Dermis blood vessel endothelial cell (primary cell): ENCODE data around the gene SLC30A10. TPM values are rescaled to one million over a fixed set of nuclear protein-coding genes. Genes with fewer than 3 reads are reported as not detected.
"Not testable (repeated sequence)": the region's sequence is repeated elsewhere in the genome, so short reads cannot be mapped to it uniquely, and the experiment has no call there.

Experiments
- DNase-seq: peaks from one replicate; pipeline ENCODE4 v3.0.0; 2010
- total RNA-seq: library from RNA; depleted of rRNA; stranded (reverse); fragments of >200 nt; gene quantifications from 2 replicates; pipeline ENCODE4 v1.2.3, GENCODE V29; 2014

Gene SLC30A10
- total RNA-seq, 1 donor from 2014 or later: not detected

GRCh38 chr1:219927298-219927955 lies 930 bp downstream of the SLC30A10 start:
- DNase-seq: no peak

DNA sequence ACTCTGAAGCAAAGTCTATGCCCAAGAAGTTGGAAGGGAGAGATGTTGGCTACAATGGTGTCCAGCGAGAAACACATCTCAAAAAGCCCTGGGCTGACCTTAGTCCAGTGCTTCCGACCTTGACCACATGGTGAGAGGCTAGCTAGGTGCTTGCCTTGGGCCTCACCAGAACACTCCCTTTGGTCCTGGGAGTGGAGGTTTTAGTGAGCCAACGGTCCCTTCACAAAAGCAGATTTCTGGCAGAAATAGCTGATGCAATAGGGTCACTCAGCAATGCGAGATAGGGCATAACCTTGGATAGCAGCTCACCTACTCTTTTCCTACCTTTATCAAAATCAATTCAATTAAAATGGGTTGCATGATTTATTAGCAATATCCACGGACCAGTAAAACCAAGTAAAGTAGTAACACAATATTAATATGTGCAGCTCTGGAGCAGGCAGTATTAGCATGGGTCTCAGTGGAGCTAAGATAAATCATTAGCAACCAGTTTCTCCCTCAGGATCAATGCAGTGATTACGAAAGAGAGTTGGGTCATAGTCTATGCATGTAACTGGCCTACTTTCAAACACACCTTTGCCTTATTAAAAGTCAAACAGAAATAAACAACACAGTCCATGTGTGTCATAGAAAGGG lies 1.9 kb downstream of the SLC30A10 start:
- no peak for DNase-seq

- DNase-seq: no peak
Observed at GRCh38 chr1:219924342-219924741, 4.0 kb downstream of the SLC30A10 start.

- DNase-seq: no peak
Observed at GRCh38 chr1:219917851-219918466, 10.4 kb downstream of the SLC30A10 start.

- DNase-seq: no peak
Observed at GRCh38 chr1:219917281-219917680, 11.1 kb downstream of the SLC30A10 start.

GRCh38 chr1:219916257-219916656 lies 12.1 kb downstream of the SLC30A10 start:
- DNase-seq: no peak

GRCh38 chr1:219913005-219913770 lies 15.2 kb downstream of the SLC30A10 start:
- DNase-seq: no peak

- no peak for DNase-seq
Observed at GRCh38 chr1:219910716-219911115, 17.6 kb downstream of the SLC30A10 start.

DNA sequence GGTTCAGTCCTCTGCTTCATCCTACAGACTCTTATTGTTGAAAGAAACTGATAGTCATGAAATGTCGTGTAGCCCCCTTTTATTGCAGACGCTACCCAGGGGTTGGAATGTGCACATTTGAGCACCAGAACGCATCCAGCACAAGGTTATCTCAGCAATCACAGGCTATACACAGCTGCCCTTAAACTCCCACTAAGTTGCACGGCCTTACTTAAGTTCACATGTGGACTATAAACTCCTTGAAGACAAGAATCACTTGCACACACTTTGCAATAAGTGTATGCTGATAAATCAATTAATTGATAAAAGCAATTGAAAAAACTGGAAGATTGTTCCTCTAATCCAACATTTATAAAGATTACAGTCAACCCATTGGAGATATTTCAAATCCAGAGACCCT lies 18.9 kb downstream of the SLC30A10 start:
- no peak for DNase-seq

GRCh38 chr1:219908170-219908569 lies 20.2 kb downstream of the SLC30A10 start:
- DNase-seq: no peak

DNA sequence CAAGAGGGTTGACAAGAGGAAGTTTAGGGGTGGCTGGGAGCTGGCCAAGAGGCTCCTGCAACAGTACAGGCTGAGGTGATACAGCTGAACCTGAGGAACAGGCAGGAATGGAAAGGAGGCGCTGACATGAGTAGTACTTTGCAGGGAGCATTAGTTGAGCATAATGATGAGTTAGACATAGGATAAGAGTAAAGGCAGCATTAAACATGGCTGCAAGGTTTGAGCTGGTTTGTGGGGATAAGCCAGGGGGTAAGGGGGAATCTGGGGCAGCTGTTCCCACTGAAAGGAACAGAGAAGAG lies 20.6 kb downstream of the SLC30A10 start:
- no peak for DNase-seq

- no peak for DNase-seq
Observed at GRCh38 chr1:219906924-219907771, 21.2 kb downstream of the SLC30A10 start.

DNA sequence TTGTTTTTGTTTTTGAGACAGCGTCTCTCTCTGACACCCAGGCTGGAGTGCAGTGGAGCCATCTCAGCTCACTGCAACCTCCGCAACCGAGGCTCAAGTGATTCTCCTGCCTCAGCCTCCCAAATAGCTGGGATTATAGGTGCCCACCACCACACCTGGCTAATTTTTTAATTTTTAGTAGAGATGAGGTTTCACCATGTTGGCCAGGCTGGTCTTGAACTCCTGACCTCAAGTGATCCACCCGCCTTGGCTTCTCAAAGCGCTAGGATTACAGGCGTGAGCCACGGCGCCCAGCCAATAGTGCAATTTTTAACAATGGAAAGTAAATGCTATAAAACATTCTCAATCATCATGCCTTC lies 21.8 kb downstream of the SLC30A10 start:
- DNase-seq: not testable (repeated sequence)

- DNase-seq: no peak
Observed at GRCh38 chr1:219905524-219905923, 22.8 kb downstream of the SLC30A10 start.

DNA sequence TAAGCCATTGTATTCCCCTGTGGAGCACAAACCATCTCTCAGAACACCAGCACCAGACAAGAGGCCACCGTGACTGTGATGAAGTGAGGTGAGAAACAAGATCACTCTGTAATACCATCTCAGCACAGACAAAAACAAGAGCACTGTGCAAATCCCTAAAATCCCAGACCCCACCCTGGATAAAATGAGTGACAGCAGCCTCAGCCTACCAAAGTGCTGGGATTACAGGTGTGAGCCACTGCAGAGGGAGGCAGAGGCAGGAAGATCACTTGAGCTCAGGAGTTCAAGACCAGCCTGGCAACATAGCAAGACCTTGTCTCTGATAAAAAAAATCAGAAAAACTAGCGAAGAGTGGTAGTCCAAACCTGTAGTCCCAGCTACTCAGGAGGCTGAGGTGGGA lies 23.4 kb downstream of the SLC30A10 start:
- no peak for DNase-seq

- DNase-seq: no peak
Observed at GRCh38 chr1:219903353-219903871, 24.9 kb downstream of the SLC30A10 start.

GRCh38 chr1:219902951-219903350 lies 25.4 kb downstream of the SLC30A10 start:
- no peak for DNase-seq

GRCh38 chr1:219900882-219901281 lies 27.5 kb downstream of the SLC30A10 start:
- no peak for DNase-seq

GRCh38 chr1:219900201-219900600 lies 28.2 kb downstream of the SLC30A10 start:
- peak; percentile 16 for DNase-seq

GRCh38 chr1:219898375-219898774 lies 30.0 kb downstream of the SLC30A10 start:
- no peak for DNase-seq

DNA sequence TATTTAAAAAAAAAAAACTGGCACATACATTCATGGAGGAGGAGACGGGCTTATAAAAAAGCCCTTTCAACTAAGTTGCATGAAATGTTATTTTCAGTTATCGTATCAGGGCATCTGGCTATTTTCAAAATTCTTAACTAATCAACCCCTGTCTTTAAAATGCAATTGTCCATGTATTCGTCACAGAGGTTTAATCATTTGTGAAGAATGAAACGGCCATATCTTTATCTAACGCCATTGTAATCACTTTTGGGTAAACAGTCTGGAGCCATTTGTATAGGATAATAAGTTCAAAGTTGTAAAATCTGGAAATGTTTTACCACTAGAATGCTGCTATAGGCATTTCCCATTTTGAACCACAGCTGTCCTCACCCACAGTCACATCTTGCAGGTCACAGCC lies 30.4 kb downstream of the SLC30A10 start:
- DNase-seq: no peak

DNA sequence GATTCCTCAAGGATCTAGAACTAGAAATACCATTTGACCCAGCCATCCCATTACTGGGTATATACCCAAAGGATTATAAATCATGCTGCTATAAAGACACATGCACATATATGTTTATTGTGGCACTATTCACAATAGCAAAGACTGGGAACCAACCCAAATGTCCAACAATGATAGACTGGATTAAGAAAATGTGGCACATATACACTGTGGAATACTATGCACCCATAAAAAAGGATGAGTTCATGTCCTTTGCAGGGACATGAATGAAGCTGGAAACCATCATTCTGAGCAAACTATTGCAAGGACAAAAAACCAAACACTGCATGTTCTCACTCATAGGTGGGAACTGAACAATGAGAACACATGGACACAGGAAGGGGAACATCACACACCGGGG lies 36.1 kb downstream of the SLC30A10 start:
- DNase-seq: not testable (repeated sequence)
